Thymus (tissue), 11 donors: ENCODE data around the gene IREB2. TPM values are rescaled to one million over a fixed set of nuclear protein-coding genes. Genes with fewer than 3 reads are reported as not detected.
A peak's percentile ranks its signal among the peaks of the same experiment; 100 is the strongest.
"Not testable (repeated sequence)": the region's sequence is repeated elsewhere in the genome, so short reads cannot be mapped to it uniquely, and the experiment has no call there.

ENCODE experiments used
- DNase-seq, 9 donors: peaks; one replicate each; pipeline ENCODE4 v3.0.0-alpha.2; 2013; ENCODE audit warnings: low spot score in 9 of 9, low read depth in 6 of 9, missing footprints in 1 of 9
- H3K27ac ChIP-seq, 2 donors: one replicate each; pipeline ENCODE4 v1.5.1; 2013; ENCODE audit warnings: control low read depth in 1 of 2, low read depth in 1 of 2, low read length in 1 of 2, mild to moderate bottlenecking in 1 of 2, moderate library complexity in 1 of 2
- H3K27me3 ChIP-seq, 2 donors: one replicate each; pipeline ENCODE4 v1.5.1; 2013; ENCODE audit warnings: low read length in 1 of 2; ENCODE audit not compliant: control insufficient read depth in 2 of 2, insufficient read depth in 1 of 2
- H3K36me3 ChIP-seq, 2 donors: one replicate each; pipeline ENCODE4 v1.5.1; 2013; ENCODE audit warnings: low read length in 1 of 2, mild to moderate bottlenecking in 1 of 2, moderate library complexity in 1 of 2; ENCODE audit not compliant: control insufficient read depth in 2 of 2, insufficient read depth in 2 of 2
- H3K4me1 ChIP-seq, 2 donors: one replicate each; pipeline ENCODE4 v1.5.1; 2013; ENCODE audit warnings: low read length in 2 of 2; ENCODE audit not compliant: control insufficient read depth in 2 of 2, insufficient read depth in 2 of 2
- H3K4me3 ChIP-seq, 2 donors: one replicate each; pipeline ENCODE4 v1.5.1; 2013; ENCODE audit warnings: low read length in 2 of 2, control low read depth in 1 of 2, mild to moderate bottlenecking in 1 of 2
- H3K9me3 ChIP-seq, 2 donors: one replicate each; pipeline ENCODE4 v1.5.1; 2013; ENCODE audit warnings: low read length in 1 of 2, mild to moderate bottlenecking in 1 of 2; ENCODE audit not compliant: control insufficient read depth in 2 of 2, insufficient read depth in 1 of 2
- WGBS: extraction: QIAGEN DNeasy Blood & Tissue Kit; methylation state at CpG from one replicate; pipeline ENCODE4 v1.1.7; 2013; 5-methylcytosine and 5-hydroxymethylcytosine counted together
- polyA plus RNA-seq: library from polyadenylated mRNA; stranded (reverse); fragments of 200-250 nt; gene quantifications from one replicate; pipeline ENCODE4 v1.2.3, GENCODE V29; 2013
- total RNA-seq: library from RNA; stranded (reverse); fragments of 120-200 nt; gene quantifications from one replicate; pipeline ENCODE4 v1.2.4, GENCODE V29; 2013
- donor health status: healthy.

Gene IREB2
- total and polyA plus RNA-seq, 2 donors = 20.5 to 20.6 TPM

GRCh38 chr15:78434711-78435110, 3.3 kb upstream of the IREB2 start:
- not testable (repeated sequence) for H3K36me3 ChIP-seq, H3K9me3 ChIP-seq, H3K27ac ChIP-seq, DNase-seq, H3K27me3 ChIP-seq, H3K4me3 ChIP-seq
- 90% methylated on average over 6 of the region's 6 CpGs for WGBS
- peaks cover 0 to 11% of the 10 kb centered on the region in 2 donors for H3K4me1 ChIP-seq

- H3K27me3 ChIP-seq = no peaks in the 10 kb centered on the region
- 19% methylated on average over 11 of the region's 11 CpGs for WGBS
- H3K36me3 ChIP-seq = peaks cover 9 to 17% of the 10 kb centered on the region in 2 donors
- peaks cover 0 to 3% of the 10 kb centered on the region in 2 donors for H3K9me3 ChIP-seq
- no peak for DNase-seq
- H3K4me3 ChIP-seq = peak overlapping the region; percentile 85 to 100
- peak overlapping the region; percentile 64 to 92 for H3K27ac ChIP-seq
- H3K4me1 ChIP-seq = peaks cover 8 to 19% of the 10 kb centered on the region in 2 donors
These were observed 782 bp upstream of the IREB2 start for GRCh38 chr15:78437107-78437761.

- under 1% methylated on average over 23 of the region's 23 CpGs for WGBS
- peak in 5 of 9 donors; percentile 15 to 52 (median 32) for DNase-seq
- H3K4me1 ChIP-seq = peaks cover 8 to 19% of the 10 kb centered on the region in 2 donors
- peaks cover 17 to 27% of the 10 kb centered on the region in 2 donors for H3K36me3 ChIP-seq
- no peaks in the 10 kb centered on the region for H3K27me3 ChIP-seq
- no peaks in the 10 kb centered on the region for H3K9me3 ChIP-seq
- peak overlapping the region; percentile 85 to 100 for H3K4me3 ChIP-seq
- H3K27ac ChIP-seq = peak overlapping the region; percentile 92 to 98
These were observed 736 bp downstream of the IREB2 start for GRCh38 chr15:78438619-78439285.

GRCh38 chr15:78440375-78441373, 2.7 kb downstream of the IREB2 start:
- H3K27me3 ChIP-seq = no peaks in the 10 kb centered on the region
- peaks cover 23 to 42% of the 10 kb centered on the region in 2 donors for H3K36me3 ChIP-seq
- 93% methylated on average over 3 of the region's 3 CpGs for WGBS
- H3K4me3 ChIP-seq = no peak overlapping the region
- H3K4me1 ChIP-seq = peaks cover 8 to 19% of the 10 kb centered on the region in 2 donors
- DNase-seq = no peak
- H3K9me3 ChIP-seq = no peaks in the 10 kb centered on the region
- no peak overlapping the region for H3K27ac ChIP-seq

- Histone ChIP-seq H3K36me3 (peaks cover 48 to 59% of the 10 kb centered on the region in 2 donors), H3K9me3 (no peaks in the 10 kb centered on the region), H3K27ac (no peak overlapping the region), H3K27me3 (no peaks in the 10 kb centered on the region), H3K4me3 (no peak overlapping the region), H3K4me1 (peaks cover 8 to 14% of the 10 kb centered on the region in 2 donors)
- WGBS = 95% methylated on average over 1 of the region's 1 CpG
- no peak for DNase-seq
These were observed 6.2 kb downstream of the IREB2 start for GRCh38 chr15:78444255-78444654.

GRCh38 chr15:78445875-78446274, 7.9 kb downstream of the IREB2 start:
- H3K27me3 ChIP-seq = no peaks in the 10 kb centered on the region
- no peak overlapping the region for H3K27ac ChIP-seq
- H3K4me3 ChIP-seq = no peak overlapping the region
- DNase-seq = no peak
- 97% methylated on average over 2 of the region's 2 CpGs for WGBS
- H3K4me1 ChIP-seq = peaks cover 0 to 4% of the 10 kb centered on the region in 2 donors
- H3K36me3 ChIP-seq = peaks cover 43 to 52% of the 10 kb centered on the region in 2 donors
- no peaks in the 10 kb centered on the region for H3K9me3 ChIP-seq

- no peak overlapping the region for H3K4me3 ChIP-seq
- WGBS = 98% methylated on average over 3 of the region's 3 CpGs
- no peaks in the 10 kb centered on the region for H3K9me3 ChIP-seq
- no peak for DNase-seq
- no peak overlapping the region for H3K27ac ChIP-seq
- no peaks in the 10 kb centered on the region for H3K27me3 ChIP-seq
- peaks cover 43 to 51% of the 10 kb centered on the region in 2 donors for H3K36me3 ChIP-seq
- H3K4me1 ChIP-seq = peaks cover 0 to 4% of the 10 kb centered on the region in 2 donors
These were observed 8.5 kb downstream of the IREB2 start for GRCh38 chr15:78446551-78446950.

GRCh38 chr15:78448441-78449219, 10.6 kb downstream of the IREB2 start:
- Histone ChIP-seq H3K36me3 (peaks cover 36 to 43% of the 10 kb centered on the region in 2 donors), H3K27me3 (no peaks in the 10 kb centered on the region), H3K4me1 (peaks cover 0 to 4% of the 10 kb centered on the region in 2 donors), H3K4me3 (no peak overlapping the region), H3K9me3 (no peaks in the 10 kb centered on the region), H3K27ac (peak overlapping the region; percentile 36 to 53)
- DNase-seq = no peak
- WGBS = 93% methylated on average over 4 of the region's 4 CpGs
